AG04450 (cell line): Measurements from ENCODE around the gene HECTD4. TPM values are rescaled to one million over a fixed set of nuclear protein-coding genes. Genes with fewer than 3 reads are reported as not detected.

Experiments
- CTCF ChIA-PET: fragments of 300-600, 350-600 bp; formaldehyde crosslinking; extraction: SDS; loops from one replicate; lab custom pipeline; 2022; ENCODE audit warnings: antibody characterized with exemption, inconsistent platforms; lab: Charles Lee
- POLR2A ChIA-PET: fragments of 350-600 bp; formaldehyde crosslinking; extraction: SDS; loops from one replicate; lab custom pipeline; 2021; ENCODE audit warnings: antibody characterized with exemption, inconsistent platforms; lab: Yijun Ruan, JAX
- DNase-seq: peaks from one replicate; pipeline ENCODE4 v3.0.0-alpha.2; 2011; ENCODE audit warnings: low read depth, low spot score
- H3K27ac ChIP-seq: one replicate; pipeline ENCODE4 v1.5.1; 2012; ENCODE audit warnings: low read depth, low read length, control low read depth
- H3K27me3 ChIP-seq: one replicate; pipeline ENCODE4 v1.6.0; 2012; ENCODE audit warnings: low read length; ENCODE audit not compliant: control insufficient read depth, insufficient read depth
- H3K4me3 ChIP-seq: 2 replicates; pipeline ENCODE4 v1.5.1; 2011; ENCODE audit warnings: mild to moderate bottlenecking, low read depth, low read length, control low read depth
- H3K9me3 ChIP-seq: 2 replicates; pipeline ENCODE4 v1.5.1; 2012; ENCODE audit warnings: low read length; ENCODE audit not compliant: control insufficient read depth, insufficient read depth
- polyA plus RNA-seq: library from polyadenylated mRNA; depleted of rRNA; stranded (reverse); fragments of >200 nt; gene quantifications from 2 replicates; pipeline ENCODE4 v1.2.3, GENCODE V29; 2011
- TF ChIP-seq, protein P1 (sequence below): IDR thresholded peaks from 2 replicates; pipeline ENCODE4 v1.5.1; 2011; ENCODE audit warnings: low read depth, low read length, control low read depth, inconsistent platforms

HECTD4 gene
- polyA plus RNA-seq, 1 experiment: 8.6 TPM

DNA sequence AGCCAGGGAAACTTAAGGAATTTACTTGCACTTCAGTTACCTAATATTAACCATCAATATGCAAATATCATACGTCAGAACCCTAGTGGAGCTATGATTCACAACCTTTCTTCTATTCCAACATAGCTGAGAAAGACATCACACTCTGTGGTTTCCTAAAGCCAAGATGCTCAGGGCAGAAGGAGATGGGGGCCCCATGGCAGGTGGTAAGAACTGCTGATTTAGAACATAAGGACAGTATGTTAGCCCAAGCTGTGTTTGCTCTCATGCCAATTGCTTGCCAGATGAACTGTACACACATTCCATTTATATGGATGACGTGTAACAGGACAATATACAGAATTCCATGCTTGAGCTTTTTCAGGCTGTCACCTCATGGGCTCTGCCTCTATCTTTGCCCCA, 34.6 kb downstream of the HECTD4 start:
- ChIA-PET CTCF (interaction anchor here (1.1 kb wide), 1 partner anchor 149 kb away, joined by 3 read pairs; no protein-coding TSS in a partner anchor), POLR2A (interaction anchor here (1.2 kb wide), 1 partner anchor 17 kb away, joined by 3 read pairs; no protein-coding TSS in a partner anchor)
- Histone ChIP-seq H3K27ac (peak overlapping the region; percentile 66), H3K4me3 (no peak overlapping the region), H3K27me3 (no peaks in the 10 kb centered on the region), H3K9me3 (no peaks in the 10 kb centered on the region)
- DNase-seq: peak; percentile 90
- TF ChIP-seq, protein P1, sequence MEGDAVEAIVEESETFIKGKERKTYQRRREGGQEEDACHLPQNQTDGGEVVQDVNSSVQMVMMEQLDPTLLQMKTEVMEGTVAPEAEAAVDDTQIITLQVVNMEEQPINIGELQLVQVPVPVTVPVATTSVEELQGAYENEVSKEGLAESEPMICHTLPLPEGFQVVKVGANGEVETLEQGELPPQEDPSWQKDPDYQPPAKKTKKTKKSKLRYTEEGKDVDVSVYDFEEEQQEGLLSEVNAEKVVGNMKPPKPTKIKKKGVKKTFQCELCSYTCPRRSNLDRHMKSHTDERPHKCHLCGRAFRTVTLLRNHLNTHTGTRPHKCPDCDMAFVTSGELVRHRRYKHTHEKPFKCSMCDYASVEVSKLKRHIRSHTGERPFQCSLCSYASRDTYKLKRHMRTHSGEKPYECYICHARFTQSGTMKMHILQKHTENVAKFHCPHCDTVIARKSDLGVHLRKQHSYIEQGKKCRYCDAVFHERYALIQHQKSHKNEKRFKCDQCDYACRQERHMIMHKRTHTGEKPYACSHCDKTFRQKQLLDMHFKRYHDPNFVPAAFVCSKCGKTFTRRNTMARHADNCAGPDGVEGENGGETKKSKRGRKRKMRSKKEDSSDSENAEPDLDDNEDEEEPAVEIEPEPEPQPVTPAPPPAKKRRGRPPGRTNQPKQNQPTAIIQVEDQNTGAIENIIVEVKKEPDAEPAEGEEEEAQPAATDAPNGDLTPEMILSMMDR: no peak

DNA sequence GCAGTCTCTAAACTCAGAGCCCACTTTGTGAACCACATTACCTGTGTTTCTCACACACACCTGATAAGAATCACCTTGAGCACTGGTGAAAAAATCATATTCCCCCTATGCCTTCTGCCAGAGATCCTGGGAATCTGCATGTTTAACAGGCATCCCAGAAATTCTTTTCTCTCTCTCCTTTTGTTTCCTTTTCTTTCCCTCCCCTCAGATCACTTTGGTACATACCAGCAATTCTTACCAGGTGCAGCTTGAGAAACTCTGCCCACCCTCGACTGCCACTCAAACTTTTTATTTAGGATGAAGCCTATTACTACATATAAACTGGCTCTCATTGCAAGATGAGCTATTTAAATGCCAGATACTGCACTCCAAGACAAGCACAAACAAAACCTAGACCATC, 36.0 kb downstream of the HECTD4 start:
- ChIA-PET CTCF (interaction anchor here (1.4 kb wide), 1 partner anchor 41 kb away, joined by 5 read pairs; no protein-coding TSS in a partner anchor), POLR2A (no interaction called here)
- DNase-seq: no peak
- TF ChIP-seq, protein P1: no peak
- Histone ChIP-seq H3K27ac (no peak overlapping the region), H3K9me3 (no peaks in the 10 kb centered on the region), H3K27me3 (no peaks in the 10 kb centered on the region), H3K4me3 (no peak overlapping the region)

DNA sequence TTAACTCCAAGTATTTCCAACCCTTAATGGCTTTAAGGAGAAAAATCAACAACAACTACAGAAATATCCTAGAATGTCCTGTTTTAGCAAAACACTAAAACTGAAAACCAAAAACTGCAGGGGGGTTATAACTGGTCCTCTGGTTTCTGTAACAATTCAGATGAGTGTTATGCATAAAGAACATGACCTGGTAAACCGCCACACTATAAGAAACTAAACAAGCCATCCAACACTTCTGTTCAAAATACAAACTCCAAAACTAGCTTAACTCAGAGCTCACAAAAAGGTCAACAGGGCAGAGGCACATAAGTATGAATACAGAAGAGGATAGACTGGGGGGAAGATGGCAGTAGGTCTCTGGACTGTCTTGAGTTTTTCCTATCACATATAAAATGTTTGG, 38.0 kb downstream of the HECTD4 start:
- DNase-seq: no peak
- TF ChIP-seq, protein P1: no peak
- Histone ChIP-seq H3K9me3 (no peaks in the 10 kb centered on the region), H3K27me3 (no peaks in the 10 kb centered on the region), H3K4me3 (no peak overlapping the region), H3K27ac (no peak overlapping the region)
- ChIA-PET POLR2A (no interaction called here), CTCF (no interaction called here)

DNA sequence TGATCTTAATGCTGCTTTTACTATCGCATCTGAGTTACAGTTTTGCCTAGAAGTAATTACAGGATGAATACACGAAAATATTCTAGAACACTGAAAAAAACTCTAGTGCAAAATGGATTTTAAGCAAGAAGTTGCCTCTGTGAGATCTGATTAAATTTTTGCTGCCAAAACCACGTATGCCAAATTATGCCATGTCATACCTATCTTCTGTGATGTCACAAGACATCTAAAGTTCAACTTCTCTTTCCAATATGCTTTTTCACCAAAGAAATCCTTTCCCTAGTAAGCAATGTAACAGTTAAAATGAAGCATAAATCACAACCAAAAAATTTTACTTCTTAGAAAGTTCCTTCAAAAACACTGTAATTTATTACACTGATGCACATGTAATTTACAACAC, 39.6 kb downstream of the HECTD4 start:
- TF ChIP-seq, protein P1: no peak
- CTCF ChIA-PET: no interaction called here
- H3K27me3 ChIP-seq: no peaks in the 10 kb centered on the region
- POLR2A ChIA-PET: no interaction called here
- no peaks in the 10 kb centered on the region for H3K9me3 ChIP-seq
- no peak overlapping the region for H3K4me3 ChIP-seq
- H3K27ac ChIP-seq: no peak overlapping the region
- no peak for DNase-seq

DNA sequence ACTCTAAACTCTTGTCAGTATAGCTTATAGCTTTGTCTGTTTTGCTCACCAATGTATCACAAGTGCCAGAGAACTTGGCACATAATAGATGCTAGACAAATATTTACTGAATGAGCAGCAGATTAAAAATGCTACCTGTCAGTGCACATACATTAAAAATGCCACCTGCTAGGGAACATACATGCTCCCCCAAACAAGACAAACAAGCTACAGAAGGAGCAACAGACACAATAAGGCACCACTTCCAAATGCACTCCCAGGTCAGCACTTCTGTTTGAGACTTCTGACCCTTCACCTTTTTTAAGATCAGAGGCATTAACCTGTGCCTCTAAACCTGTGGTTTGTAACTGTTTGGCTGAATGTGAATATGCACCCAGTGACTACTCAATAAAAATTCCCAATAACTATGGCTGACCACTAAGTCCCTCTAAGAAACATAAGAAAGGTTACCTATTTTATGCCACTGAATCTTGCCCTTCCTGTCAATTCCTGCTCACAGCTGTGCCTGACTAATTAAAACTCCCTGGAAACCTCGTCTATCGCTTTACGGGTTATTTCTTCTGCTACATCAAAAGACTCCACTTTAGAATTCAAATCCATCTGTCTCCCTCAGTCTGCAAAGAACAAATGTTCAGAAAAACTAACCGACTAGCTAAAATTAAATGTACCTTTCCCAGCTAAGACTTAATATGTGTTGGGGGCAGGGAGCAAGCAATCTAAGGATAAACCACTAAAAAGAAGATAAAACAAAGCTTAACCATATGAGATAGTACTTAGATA, 41.0 kb downstream of the HECTD4 start:
- TF ChIP-seq, protein P1: no peak
- H3K27me3 ChIP-seq: no peaks in the 10 kb centered on the region
- CTCF ChIA-PET: no interaction called here

More for the DNA sequence above, 41.0 kb downstream of the HECTD4 start:
- no peak for DNase-seq
- Histone ChIP-seq H3K9me3 (no peaks in the 10 kb centered on the region), H3K27ac (no peak overlapping the region), H3K4me3 (no peak overlapping the region)
- POLR2A ChIA-PET: no interaction called here
